Loucy (cell line): ENCODE data around the gene CYS1.

Experiments
- H2AFZ ChIP-seq: fragments of 200-600 bp; sonication (generic); 2 replicates; pipeline ENCODE4 v1.6.0; 2016; ENCODE audit warnings: antibody characterized with exemption, mild to moderate bottlenecking, low read length, moderate library complexity
- H3F3A ChIP-seq: fragments of 200-600 bp; 2 replicates; pipeline ENCODE4 v1.6.0; 2016; ENCODE audit warnings: antibody characterized with exemption, low read depth, mild to moderate bottlenecking
- H3K27me3 ChIP-seq: fragments of 200-600 bp; sonication (generic); 2 replicates; pipeline ENCODE4 v1.6.1; 2014; ENCODE audit warnings: low read length, mild to moderate bottlenecking; ENCODE audit not compliant: insufficient read depth, poor library complexity, severe bottlenecking
- H3K36me3 ChIP-seq: fragments of 200-600 bp; sonication (generic); 2 replicates; pipeline ENCODE4 v1.6.1; 2016; ENCODE audit warnings: low read length; ENCODE audit not compliant: insufficient read depth
- H3K4me1 ChIP-seq: fragments of 200-600 bp; sonication (generic); 2 replicates; pipeline ENCODE4 v1.5.1; 2014; ENCODE audit warnings: low read length, mild to moderate bottlenecking; ENCODE audit not compliant: insufficient read depth, poor library complexity, severe bottlenecking
- H3K4me2 ChIP-seq: fragments of 200-600 bp; sonication (generic); 2 replicates; pipeline ENCODE4 v1.6.0; 2014; ENCODE audit warnings: antibody characterized with exemption, low read length, low read depth, mild to moderate bottlenecking; ENCODE audit not compliant: poor library complexity, severe bottlenecking
- H3K4me3 ChIP-seq: fragments of 200-600 bp; sonication (generic); 2 replicates; pipeline ENCODE4 v1.5.1; 2014; ENCODE audit warnings: low read length, mild to moderate bottlenecking, mixed read lengths; ENCODE audit not compliant: poor library complexity, severe bottlenecking
- H3K79me2 ChIP-seq: fragments of 200-600 bp; sonication (generic); 2 replicates; pipeline ENCODE4 v1.6.1; 2014; ENCODE audit warnings: low read length; ENCODE audit not compliant: insufficient read depth
- H3K9ac ChIP-seq: fragments of 200-600 bp; sonication (generic); 2 replicates; pipeline ENCODE4 v1.6.0; 2014; ENCODE audit warnings: mild to moderate bottlenecking, low read depth, low read length, moderate library complexity; ENCODE audit not compliant: poor library complexity, severe bottlenecking
- H3K9me2 ChIP-seq: fragments of 200-600 bp; sonication (generic); replicated peaks from 2 replicates; pipeline ENCODE4 v1.6.1; 2016; ENCODE audit warnings: low read depth, low read length, mixed read lengths
- H3K9me3 ChIP-seq: fragments of 200-600 bp; sonication (generic); 2 replicates; pipeline ENCODE4 v1.6.1; 2014; ENCODE audit warnings: mild to moderate bottlenecking, antibody characterized with exemption, low read length, low read depth; ENCODE audit not compliant: insufficient read depth
- H4K20me1 ChIP-seq: fragments of 200-600 bp; sonication (generic); 2 replicates; pipeline ENCODE4 v1.6.0; 2014; ENCODE audit warnings: antibody characterized with exemption, low read length, mild to moderate bottlenecking; ENCODE audit not compliant: insufficient read depth, poor library complexity, severe bottlenecking
- EZH2phosphoT487 ChIP-seq: fragments of 200-600 bp; IDR thresholded peaks from 2 replicates; pipeline ENCODE4 v1.6.1; 2018; ENCODE audit warnings: antibody characterized with exemption, mild to moderate bottlenecking, moderate library complexity, borderline replicate concordance
- TF ChIP-seq, protein P1 (sequence below): fragments of 200-600 bp; sonication (generic); conservative IDR thresholded peaks from 2 replicates; pipeline ENCODE4 v1.5.1; 2014; ENCODE audit warnings: mild to moderate bottlenecking, antibody characterized with exemption, low read length

CYS1 gene

GRCh38 chr2:10058251-10059015 is 21.8 kb downstream of the CYS1 start:
- Histone ChIP-seq H3K9ac (no peak overlapping the region), H3K36me3 (no peaks in the 10 kb centered on the region), H3F3A (no peaks in the 10 kb centered on the region), H3K4me1 (no peaks in the 10 kb centered on the region), H3K79me2 (no peaks in the 10 kb centered on the region), H3K9me3 (no peaks in the 10 kb centered on the region), H4K20me1 (no peaks in the 10 kb centered on the region), H2AFZ (no peak overlapping the region), H3K9me2 (no peaks in the 10 kb centered on the region), H3K27me3 (no peaks in the 10 kb centered on the region), H3K4me2 (no peak overlapping the region), H3K4me3 (no peak overlapping the region)
- TF ChIP-seq EZH2phosphoT487: no peak
- TF ChIP-seq, protein P1, sequence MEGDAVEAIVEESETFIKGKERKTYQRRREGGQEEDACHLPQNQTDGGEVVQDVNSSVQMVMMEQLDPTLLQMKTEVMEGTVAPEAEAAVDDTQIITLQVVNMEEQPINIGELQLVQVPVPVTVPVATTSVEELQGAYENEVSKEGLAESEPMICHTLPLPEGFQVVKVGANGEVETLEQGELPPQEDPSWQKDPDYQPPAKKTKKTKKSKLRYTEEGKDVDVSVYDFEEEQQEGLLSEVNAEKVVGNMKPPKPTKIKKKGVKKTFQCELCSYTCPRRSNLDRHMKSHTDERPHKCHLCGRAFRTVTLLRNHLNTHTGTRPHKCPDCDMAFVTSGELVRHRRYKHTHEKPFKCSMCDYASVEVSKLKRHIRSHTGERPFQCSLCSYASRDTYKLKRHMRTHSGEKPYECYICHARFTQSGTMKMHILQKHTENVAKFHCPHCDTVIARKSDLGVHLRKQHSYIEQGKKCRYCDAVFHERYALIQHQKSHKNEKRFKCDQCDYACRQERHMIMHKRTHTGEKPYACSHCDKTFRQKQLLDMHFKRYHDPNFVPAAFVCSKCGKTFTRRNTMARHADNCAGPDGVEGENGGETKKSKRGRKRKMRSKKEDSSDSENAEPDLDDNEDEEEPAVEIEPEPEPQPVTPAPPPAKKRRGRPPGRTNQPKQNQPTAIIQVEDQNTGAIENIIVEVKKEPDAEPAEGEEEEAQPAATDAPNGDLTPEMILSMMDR: no peak

DNA sequence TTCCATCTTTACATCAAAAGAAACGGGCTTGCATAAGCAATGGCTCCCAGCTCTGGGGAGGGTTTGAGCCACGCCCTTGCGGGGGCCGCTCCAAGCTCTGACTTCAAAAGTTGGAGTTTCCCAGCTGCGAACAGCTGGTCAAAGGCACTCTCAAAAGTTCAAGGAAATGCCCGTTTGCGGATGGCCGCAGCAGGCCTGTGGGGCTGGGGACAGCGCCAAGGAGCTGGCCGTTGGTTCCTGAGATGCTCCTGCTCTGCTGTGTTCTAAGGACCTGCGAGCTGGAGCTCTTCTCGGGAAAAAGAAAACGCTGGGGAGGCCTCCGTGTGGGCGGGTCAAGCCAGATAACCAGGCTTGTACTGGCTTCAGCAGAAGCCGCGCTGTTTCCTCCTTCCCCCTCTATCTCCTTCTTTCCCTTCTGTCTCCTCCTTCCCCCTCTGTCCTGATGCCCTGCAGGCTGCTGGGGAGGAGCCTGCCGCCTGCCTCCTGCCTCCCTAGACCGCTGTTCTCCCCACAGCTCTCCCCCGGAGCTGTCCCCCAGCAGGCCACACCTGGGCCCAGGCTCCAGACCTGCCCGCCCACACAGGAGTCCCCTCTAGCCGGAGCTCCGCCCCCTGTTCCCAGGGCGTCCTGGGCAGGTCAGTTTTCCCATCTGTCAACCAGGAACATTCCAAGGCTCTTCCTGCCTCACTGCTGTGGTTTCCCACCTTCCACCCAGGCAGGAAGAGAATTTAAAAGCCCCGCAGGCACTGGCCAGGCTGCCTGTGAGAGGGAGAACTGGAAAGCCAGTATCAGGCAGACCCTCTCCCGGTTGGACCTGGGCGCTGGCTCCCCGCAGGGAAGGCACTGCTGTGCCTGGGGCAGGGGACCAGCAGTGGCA is 22.7 kb downstream of the CYS1 start:
- H3K79me2 ChIP-seq: no peaks in the 10 kb centered on the region
- H3K4me3 ChIP-seq: no peak overlapping the region
- H3K27me3 ChIP-seq: no peaks in the 10 kb centered on the region
- H3K9me2 ChIP-seq: no peaks in the 10 kb centered on the region
- H3K4me1 ChIP-seq: no peaks in the 10 kb centered on the region
- no peaks in the 10 kb centered on the region for H3K36me3 ChIP-seq
- no peaks in the 10 kb centered on the region for H3F3A ChIP-seq
- no peaks in the 10 kb centered on the region for H4K20me1 ChIP-seq
- no peak overlapping the region for H3K4me2 ChIP-seq
- TF ChIP-seq EZH2phosphoT487: no peak
- TF ChIP-seq, protein P1: no peak
- H3K9ac ChIP-seq: no peak overlapping the region
- no peak overlapping the region for H2AFZ ChIP-seq
- no peaks in the 10 kb centered on the region for H3K9me3 ChIP-seq

DNA sequence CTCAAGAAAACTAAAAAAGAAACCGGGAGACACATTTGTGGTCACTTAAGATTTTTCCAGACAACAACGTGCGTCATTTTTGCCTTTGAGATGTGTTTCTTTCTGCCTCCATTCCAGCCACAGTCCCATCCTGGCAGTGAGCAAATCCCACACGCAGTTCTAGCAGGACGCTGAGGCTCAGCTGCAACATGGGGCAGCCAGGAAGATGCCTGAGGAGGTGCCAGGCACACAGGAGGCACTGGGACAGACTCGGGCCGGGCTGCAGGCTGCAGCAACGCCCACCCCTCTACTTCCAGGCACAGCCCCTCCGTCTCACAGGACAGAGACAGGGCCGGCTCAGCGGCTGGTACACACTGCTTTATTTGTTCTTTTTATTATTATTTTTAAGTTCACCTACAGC is 23.8 kb downstream of the CYS1 start:
- no peaks in the 10 kb centered on the region for H3K27me3 ChIP-seq
- H3K79me2 ChIP-seq: no peaks in the 10 kb centered on the region
- H4K20me1 ChIP-seq: no peaks in the 10 kb centered on the region
- no peak overlapping the region for H3K9ac ChIP-seq
- no peaks in the 10 kb centered on the region for H3K9me3 ChIP-seq
- H3K4me3 ChIP-seq: no peak overlapping the region
- no peaks in the 10 kb centered on the region for H3K4me1 ChIP-seq
- TF ChIP-seq, protein P1: no peak
- TF ChIP-seq EZH2phosphoT487: no peak
- no peaks in the 10 kb centered on the region for H3F3A ChIP-seq
- no peaks in the 10 kb centered on the region for H3K36me3 ChIP-seq
- no peaks in the 10 kb centered on the region for H3K9me2 ChIP-seq
- H3K4me2 ChIP-seq: no peak overlapping the region
- H2AFZ ChIP-seq: no peak overlapping the region
